ENCODE results near the gene TGM2. TPM values are rescaled to one million over a fixed set of nuclear protein-coding genes. Genes with fewer than 3 reads are reported as not detected.

Gene TGM2
- polyA plus RNA-seq, 1 donor from 2014 or later: not detected

GRCh38 chr20:38211200-38212097 is 46.4 kb upstream of the TGM2 start:
- Histone ChIP-seq H2AFZ (ENCODE audit: low read depth, low read length) (no peak overlapping the region), H3K79me2 (replicated peaks; ENCODE audit: insufficient read depth, low read length) (no peaks in the 10 kb centered on the region), H3K36me3 (ENCODE audit: insufficient read depth, low read length) (no peaks in the 10 kb centered on the region), H4K20me1 (ENCODE audit: insufficient read depth) (no peaks in the 10 kb centered on the region), H3K9me3 (ENCODE audit: low read length) (no peaks in the 10 kb centered on the region), H3K9ac (ENCODE audit: low read length) (peak overlapping the region; percentile 9), H3K27ac (ENCODE audit: low read length) (no peak overlapping the region), H3F3A (ENCODE audit: insufficient read depth, low read length, poor library complexity, severe bottlenecking) (no peaks in the 10 kb centered on the region), H3K4me2 (ENCODE audit: low read length) (no peak overlapping the region), H3K27me3 (ENCODE audit: insufficient read depth, low read depth, low read length) (no peaks in the 10 kb centered on the region), H3K4me3 (ENCODE audit: low read length) (no peak overlapping the region), H3K9me2 (ENCODE audit: insufficient read depth, low read length) (no peaks in the 10 kb centered on the region)
- no peak for TF ChIP-seq RAD21 (conservative IDR thresholded peaks at IDR 0.05)
- TF ChIP-seq REST (IDR thresholded peaks at IDR 0.05; ENCODE audit: borderline replicate concordance): no peak
- TF ChIP-seq EP300 (conservative IDR thresholded peaks at IDR 0.05; ENCODE audit: poor library complexity, severe bottlenecking): no peak
- no peak for TF ChIP-seq MXI1 (conservative IDR thresholded peaks at IDR 0.05; ENCODE audit: poor library complexity, severe bottlenecking)
- no peak for TF ChIP-seq EZH2 (IDR thresholded peaks at IDR 0.05; ENCODE audit: borderline replicate concordance, insufficient read depth, low read length, poor library complexity, severe bottlenecking)
- TF ChIP-seq, protein P1, sequence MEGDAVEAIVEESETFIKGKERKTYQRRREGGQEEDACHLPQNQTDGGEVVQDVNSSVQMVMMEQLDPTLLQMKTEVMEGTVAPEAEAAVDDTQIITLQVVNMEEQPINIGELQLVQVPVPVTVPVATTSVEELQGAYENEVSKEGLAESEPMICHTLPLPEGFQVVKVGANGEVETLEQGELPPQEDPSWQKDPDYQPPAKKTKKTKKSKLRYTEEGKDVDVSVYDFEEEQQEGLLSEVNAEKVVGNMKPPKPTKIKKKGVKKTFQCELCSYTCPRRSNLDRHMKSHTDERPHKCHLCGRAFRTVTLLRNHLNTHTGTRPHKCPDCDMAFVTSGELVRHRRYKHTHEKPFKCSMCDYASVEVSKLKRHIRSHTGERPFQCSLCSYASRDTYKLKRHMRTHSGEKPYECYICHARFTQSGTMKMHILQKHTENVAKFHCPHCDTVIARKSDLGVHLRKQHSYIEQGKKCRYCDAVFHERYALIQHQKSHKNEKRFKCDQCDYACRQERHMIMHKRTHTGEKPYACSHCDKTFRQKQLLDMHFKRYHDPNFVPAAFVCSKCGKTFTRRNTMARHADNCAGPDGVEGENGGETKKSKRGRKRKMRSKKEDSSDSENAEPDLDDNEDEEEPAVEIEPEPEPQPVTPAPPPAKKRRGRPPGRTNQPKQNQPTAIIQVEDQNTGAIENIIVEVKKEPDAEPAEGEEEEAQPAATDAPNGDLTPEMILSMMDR (IDR thresholded peaks at IDR 0.05; ENCODE audit: poor library complexity, severe bottlenecking): no peak
- no peak for TF ChIP-seq POLR2AphosphoS5 (IDR thresholded peaks at IDR 0.05)
- TF ChIP-seq SMC3 (conservative IDR thresholded peaks at IDR 0.05; ENCODE audit: poor library complexity): no peak
- no peak for TF ChIP-seq TAF1 (IDR thresholded peaks at IDR 0.05; ENCODE audit: low read depth)

DNA sequence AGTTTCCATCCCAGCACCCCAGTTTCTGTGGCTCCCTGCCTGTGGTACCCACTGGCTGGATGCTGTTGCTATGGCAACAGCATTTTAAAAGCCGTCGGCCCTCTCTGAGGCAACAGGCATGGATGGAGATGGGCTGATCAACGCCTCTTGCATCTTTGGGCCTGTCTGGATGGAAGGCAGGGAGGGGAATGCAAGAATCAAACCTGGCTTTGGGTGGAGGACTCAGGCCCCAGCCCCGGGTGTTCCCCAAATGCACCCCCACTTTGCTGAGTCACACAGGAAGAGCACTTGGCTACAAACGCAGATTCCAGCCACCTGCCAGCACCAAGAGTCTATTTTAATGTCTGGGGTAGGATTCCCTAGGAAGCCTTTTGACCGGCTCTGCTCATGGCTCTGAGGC is 45.7 kb upstream of the TGM2 start:
- TF ChIP-seq TAF1 (IDR thresholded peaks at IDR 0.05; ENCODE audit: low read depth): no peak
- TF ChIP-seq REST (IDR thresholded peaks at IDR 0.05; ENCODE audit: borderline replicate concordance): peak; percentile 25
- peak; percentile 27 for TF ChIP-seq EP300 (conservative IDR thresholded peaks at IDR 0.05; ENCODE audit: poor library complexity, severe bottlenecking)
- H3K79me2 ChIP-seq (replicated peaks; ENCODE audit: insufficient read depth, low read length): no peaks in the 10 kb centered on the region
- peak overlapping the region; percentile 12 for H3K4me2 ChIP-seq (ENCODE audit: low read length)
- no peaks in the 10 kb centered on the region for H3K27me3 ChIP-seq (ENCODE audit: insufficient read depth, low read depth, low read length)
- no peak overlapping the region for H3K27ac ChIP-seq (ENCODE audit: low read length)
- no peaks in the 10 kb centered on the region for H3F3A ChIP-seq (ENCODE audit: insufficient read depth, low read length, poor library complexity, severe bottlenecking)
- no peaks in the 10 kb centered on the region for H4K20me1 ChIP-seq (ENCODE audit: insufficient read depth)
- no peaks in the 10 kb centered on the region for H3K9me2 ChIP-seq (ENCODE audit: insufficient read depth, low read length)
- no peaks in the 10 kb centered on the region for H3K36me3 ChIP-seq (ENCODE audit: insufficient read depth, low read length)
- H3K4me3 ChIP-seq (ENCODE audit: low read length): peak overlapping the region; percentile 33
- peak overlapping the region; percentile 9 for H3K9ac ChIP-seq (ENCODE audit: low read length)
- H2AFZ ChIP-seq (ENCODE audit: low read depth, low read length): no peak overlapping the region
- H3K9me3 ChIP-seq (ENCODE audit: low read length): no peaks in the 10 kb centered on the region

Measured in neural cell (in vitro differentiated cells).